T1000 (cell line): Measurements from ENCODE around the gene CSPG4.
"Not testable (repeated sequence)": the region's sequence is repeated elsewhere in the genome, so short reads cannot be mapped to it uniquely, and the experiment has no call there.

Source experiments
- DNase-seq: peaks from one replicate; lab custom pipeline; 2025; ENCODE audit warnings: mixed read lengths; lab: John Stamatoyannopoulos, UW

CSPG4 gene

GRCh38 chr15:75738014-75738646, 25.5 kb upstream of the CSPG4 start:
- DNase-seq, result no peak

GRCh38 chr15:75737116-75738013, 24.7 kb upstream of the CSPG4 start:
- not testable (repeated sequence) for DNase-seq

- no peak for DNase-seq
Observed at GRCh38 chr15:75736256-75736655, 23.6 kb upstream of the CSPG4 start.

GRCh38 chr15:75734861-75735760, 22.5 kb upstream of the CSPG4 start:
- not testable (repeated sequence) for DNase-seq

DNA sequence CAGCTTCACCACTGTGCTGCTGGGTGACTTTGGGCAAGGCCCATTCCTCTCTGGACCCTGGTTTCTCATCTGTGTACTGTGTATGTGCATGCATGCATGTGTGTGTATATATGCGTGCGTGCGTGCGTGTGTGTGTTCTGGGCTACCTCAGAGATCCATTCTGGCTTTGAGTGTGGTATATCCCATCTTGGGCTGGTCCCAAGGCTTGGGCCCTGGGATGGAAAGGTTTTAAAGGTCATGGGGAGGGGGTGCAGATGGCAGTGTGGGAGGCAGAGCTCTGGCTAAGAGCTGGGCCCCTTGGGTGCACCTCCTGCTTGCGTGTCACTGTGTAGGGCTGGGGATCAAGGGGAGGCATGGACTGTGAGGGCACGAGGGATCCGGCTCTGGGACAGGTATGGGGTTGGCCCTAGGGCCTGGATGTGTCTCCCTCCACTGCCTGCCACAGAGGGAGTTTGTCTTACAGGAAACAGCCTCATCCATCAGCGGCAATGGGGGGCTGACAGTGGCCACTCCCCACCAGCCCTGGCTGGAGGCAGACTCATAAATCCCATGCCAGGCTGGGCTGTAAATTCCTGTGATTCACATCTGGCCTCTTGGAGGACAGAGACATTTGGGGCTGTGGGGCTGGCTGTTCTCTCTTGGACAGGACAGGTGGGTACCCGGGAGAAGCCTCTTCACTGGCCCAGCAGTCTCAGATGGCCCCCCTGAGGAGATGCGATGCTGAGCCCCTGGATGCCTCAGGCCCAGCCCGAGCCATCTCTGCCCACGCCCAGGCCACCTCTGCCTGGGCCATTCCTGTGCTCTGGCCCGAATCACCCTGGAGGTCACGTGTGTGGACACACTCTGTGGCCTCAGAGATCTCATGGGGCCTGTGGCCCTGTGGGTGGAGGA, 21.4 kb upstream of the CSPG4 start:
- DNase-seq, result no peak

DNA sequence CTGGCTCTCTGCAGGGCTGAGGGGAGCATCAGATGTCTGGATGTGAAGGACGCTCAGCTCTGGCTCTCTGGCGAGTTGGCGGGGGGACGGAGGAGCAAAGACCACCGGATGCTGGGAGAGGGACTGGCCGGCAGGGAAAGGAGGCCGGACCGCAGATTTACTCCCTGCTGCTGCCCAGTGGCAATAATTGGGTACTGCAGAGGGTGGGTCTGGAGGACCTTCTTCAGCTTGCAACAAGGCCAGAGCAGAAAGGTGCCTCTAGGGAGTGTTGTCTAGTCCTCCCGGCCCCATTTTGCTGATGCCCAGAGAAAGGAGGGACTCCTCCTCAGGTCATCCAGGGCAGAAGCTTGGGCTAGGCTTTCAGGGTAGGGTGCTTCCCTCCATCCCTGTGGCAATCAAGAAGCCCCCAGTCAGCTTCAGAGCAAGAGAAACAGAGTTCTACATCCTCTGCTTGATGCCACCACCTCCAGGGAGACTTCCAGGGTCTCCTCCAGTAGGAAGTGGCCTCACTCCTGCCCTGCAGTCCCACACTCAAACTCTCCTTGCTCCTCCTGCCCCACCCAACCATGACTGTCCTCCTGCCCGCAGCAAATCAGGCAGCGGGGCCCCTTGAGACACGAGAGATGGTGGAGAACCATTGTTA, 20.3 kb upstream of the CSPG4 start:
- peak; percentile 43 for DNase-seq

DNA sequence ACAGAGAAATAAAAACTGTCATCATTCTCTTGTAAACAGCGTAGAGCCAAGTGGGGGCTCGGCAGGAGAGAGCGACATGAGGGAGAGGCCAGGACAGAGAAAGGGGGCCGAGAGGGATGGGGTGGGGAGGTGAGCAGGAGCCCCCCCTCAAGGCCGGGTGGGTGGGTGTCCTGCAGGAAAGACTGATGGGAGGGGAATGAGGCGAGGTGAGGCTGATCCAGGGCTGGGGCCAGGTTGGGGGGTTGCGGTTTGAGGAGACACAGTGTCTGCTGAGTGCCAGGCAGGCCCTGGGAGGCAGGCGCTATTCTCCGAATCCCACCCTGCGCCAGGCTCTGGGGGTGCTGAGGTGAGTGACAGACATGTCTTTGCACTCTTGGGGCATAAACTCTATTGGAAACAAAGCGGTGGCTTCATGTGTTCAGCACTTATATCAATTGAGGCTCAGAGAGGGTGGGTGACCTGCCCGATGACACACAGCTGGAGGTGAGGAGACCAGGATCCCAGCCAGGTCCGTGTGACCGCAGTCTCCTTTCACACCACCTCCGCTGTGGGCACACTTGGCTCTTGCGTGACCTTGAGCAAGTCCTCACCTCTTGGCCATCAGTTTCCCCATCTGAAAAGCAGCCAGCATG, 19.6 kb upstream of the CSPG4 start:
- DNase-seq, result no peak

GRCh38 chr15:75731248-75732151, 18.9 kb upstream of the CSPG4 start:
- no peak for DNase-seq

DNA sequence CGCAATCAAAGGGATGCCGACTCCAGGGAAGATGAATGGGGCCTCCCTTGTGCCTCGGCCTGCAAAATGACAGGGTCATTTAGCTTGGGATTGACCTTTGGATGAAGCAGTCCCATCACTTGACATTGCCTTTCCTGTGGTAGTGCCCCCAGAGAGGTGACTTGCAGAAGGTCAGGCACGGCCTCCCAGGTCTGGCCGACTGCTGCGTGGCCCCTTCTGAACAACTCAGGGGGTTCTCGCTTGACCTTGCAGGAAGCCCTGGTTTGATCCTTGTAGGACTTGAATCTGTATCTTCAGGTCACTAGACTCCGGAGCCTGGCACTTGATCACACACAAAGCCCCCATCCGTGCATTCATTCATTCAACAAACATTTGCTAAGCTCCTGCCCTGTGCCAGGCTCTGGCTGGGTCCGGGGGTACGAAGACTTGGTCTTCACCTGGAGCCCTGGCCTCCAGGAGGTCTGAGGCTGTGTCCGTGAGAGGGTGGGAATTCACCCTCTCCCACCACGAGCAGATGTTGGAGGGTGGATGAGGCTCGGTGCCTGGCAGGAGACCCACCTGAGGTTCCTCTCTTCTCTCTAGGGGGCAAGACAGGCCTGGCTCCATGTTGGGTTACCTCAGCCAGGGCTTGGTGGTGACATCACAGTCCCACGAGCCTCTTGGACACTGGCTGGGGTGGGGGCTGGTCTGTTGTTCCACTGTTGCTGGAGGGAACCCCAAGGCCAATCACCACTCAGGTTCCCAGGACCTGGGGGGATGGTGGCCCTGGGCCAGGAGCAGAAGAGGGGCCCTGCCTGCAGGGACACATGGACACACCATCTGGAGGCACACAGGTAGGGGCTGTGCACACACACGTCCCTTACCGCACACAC, 18.0 kb upstream of the CSPG4 start:
- DNase-seq, result not testable (repeated sequence)

DNA sequence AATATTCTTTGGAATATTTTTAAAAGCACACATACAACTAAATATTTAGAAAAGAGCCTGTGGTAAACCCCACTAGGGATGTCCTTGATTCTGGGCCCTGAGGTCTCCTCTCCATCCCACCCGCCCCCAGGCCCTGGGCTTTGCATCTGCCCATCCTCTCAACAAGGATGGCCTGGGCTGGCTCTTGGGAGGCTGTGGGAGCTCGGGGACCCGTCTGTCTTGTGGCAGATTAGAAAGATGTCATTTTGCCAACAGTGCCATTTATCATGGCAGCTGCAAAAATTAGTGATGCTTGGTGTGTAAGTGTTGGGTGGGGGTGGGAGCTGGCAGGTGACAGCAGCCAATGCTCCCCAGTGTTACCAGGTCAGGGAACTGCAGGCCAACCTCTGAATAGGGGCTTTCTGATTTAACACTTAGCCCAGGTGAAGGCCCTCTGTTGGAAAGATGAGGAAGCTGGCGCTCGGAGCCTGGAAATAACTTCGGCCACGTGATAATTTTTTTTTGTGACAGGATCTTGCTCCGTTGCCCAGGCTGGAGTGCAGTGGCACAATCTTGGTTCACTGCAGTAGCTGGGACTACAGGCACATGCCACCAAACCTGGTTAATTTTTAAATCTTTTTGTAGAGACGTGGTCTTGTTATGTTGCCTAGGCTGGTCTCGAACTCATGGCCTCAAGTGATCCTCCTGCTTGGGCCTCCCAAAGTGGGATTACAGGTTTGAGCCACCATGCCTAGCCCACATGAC, 16.9 kb upstream of the CSPG4 start:
- no peak for DNase-seq

DNA sequence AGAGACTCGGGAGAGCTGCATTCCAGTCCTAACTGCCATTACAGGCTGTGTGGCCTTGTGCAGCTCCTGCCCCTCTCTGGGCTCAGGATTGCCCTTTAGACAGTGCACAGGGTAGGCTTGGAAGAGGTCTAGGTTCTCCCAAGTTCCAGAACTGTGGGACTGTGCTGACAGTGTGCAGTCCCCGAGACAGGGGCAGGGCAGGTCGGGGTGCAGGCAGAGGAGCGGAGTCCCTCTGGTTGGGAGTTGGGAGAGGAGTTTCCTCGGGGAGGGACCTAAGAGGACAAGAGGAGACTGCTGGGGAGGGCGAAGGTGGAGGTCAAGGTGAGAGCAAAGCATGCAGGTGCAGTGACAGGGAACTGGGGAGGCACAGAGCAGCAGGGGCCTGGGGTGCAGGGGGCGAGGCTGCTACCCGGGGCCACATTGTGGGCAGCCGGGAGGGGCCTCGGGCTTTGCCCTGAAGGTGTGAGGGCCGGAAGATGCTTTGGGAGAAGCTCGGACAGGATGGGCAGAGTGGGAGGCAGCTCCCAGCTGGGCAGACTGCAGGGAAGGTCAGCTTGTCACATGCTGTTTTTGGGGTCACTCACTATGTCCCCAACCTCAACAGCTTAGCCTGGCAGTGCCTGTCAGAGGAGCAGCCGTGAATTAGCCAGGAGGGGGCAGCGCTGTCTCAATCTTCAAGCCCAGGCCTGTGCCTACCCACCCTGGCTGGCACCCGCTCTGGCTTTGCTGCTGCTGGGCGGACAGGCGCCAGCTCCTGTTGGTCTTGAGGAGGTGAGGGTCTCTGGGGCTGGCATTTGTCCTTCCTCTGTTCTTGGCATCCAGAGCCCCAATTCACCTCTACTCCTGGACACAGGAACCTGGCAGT, 15.4 kb upstream of the CSPG4 start:
- DNase-seq, result peak; percentile 26

DNA sequence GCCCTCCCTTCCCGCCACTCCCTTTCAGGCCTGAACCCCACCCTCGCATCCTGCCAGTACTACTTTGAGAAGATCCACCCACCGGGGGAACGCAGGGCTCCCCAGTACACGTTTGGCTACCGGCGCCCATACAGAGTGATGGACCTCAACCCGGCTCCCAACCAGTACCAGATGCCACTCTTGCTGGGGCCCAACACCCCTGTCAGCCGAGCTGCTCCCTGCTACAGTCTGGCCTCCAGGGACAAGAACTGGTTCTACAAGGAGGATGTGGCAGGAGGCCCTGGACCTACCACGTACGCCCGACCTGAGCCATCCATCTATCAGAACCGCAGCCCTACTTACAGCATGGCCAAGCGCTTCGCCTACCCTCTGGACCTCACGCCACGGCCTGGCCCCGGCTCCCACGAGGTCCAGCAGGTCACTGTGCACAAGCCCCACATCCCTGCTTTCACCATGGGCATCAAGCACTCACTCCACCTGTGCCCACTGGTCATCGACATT, 14.4 kb upstream of the CSPG4 start:
- no peak for DNase-seq

DNA sequence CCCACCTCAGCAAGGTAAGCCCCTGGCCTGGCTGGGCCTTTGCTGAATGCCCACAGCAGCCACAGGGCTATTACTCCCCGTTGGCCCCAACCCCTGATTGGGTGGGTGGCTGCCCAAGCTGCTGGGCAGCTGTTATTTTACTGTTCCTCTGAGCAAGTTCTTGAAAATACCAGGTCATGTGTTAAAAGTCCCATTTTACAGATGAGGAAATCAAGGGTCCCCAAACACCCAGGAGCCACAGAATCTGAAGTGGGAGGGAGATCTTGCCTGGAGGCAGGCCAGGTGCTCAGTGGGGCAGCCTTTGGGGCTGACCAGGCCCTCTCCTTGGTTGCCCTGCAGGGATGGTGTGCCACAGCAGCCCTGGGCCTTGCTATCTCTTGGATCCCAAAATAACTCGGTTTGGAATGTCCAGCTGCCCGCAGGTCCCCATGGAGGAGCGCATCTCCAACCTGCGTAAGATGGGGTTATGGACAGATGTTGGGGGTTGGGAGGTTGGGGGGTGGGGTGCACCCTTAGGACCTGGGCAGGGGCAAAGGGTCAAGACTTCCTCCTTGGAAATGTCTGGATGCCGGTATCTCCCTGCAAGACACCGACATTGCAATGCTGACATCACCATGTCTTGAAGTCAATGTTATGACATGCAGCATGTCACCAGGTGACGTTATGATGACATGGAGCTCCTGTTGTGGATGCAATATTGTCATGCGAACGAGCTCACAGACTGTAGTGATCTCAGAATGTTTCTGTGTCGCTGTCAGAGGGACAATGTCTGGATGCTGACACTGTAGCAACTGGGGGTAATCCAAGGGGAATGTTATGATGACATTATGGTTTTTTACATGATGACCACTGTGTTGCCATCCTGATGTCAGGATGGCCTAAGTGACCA, 13.3 kb upstream of the CSPG4 start:
- no peak for DNase-seq

GRCh38 chr15:75725006-75725718, 12.5 kb upstream of the CSPG4 start:
- DNase-seq, result no peak
